Activated CD8-positive, alpha-beta memory T cell treated with anti-CD3 and anti-CD28 coated beads for 36 hours (primary cell): ENCODE measurements around the gene MED31. TPM values are rescaled to one million over a fixed set of nuclear protein-coding genes. Genes with fewer than 3 reads are reported as not detected.

Source experiments
- CTCF ChIA-PET: fragments of 350-600 bp; sonication (Branson Sonifier 250); formaldehyde crosslinking; loops from one replicate; lab custom pipeline; 2021; ENCODE audit warnings: antibody characterized with exemption; lab: Charles Lee
- POLR2A ChIA-PET: fragments of 350-600 bp; sonication (Branson Sonifier 250); formaldehyde crosslinking; loops from one replicate; lab custom pipeline; 2021; ENCODE audit warnings: antibody characterized with exemption; lab: Charles Lee
- total RNA-seq, 2 experiments: library from RNA; stranded (reverse); gene quantifications; one replicate each; pipeline ENCODE4 v1.2.3, GENCODE V29; 2021

The MED31 gene
- total RNA-seq, 2 experiments from 2014 or later, result 25.2 to 28.5 TPM

DNA sequence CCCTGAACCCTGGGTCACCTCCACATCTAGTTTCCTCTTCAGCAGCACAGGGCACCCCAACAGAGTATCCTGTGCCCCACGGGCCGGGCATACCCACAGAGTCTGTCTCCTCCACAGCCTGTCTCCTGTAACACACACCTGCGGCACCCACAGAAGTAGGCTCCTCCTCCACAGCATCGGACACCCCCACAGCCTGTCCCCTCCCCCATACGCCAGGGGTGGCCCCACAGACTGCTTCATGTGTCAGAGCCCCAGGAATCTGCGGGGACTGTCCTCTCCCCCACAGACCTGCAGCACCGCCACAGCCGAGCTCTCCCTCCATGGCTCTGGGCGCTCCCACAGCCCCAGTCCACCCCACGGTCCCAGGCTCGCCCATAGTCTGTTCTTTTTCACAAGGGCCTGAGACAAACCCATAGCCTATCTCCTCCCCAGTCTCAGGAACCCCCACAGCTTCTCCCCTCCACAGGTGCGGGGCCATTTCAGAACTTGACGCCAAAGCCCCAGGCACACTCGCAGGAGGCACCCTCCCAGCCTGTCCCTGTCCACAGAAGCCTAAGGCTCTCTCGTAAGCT lies 12.3 kb downstream of the MED31 start:
- CTCF ChIA-PET, result no interaction called here
- POLR2A ChIA-PET, result interaction anchor here (0.6 kb wide), 1 partner anchor 196 kb away, joined by 12 read pairs; no protein-coding TSS in a partner anchor

DNA sequence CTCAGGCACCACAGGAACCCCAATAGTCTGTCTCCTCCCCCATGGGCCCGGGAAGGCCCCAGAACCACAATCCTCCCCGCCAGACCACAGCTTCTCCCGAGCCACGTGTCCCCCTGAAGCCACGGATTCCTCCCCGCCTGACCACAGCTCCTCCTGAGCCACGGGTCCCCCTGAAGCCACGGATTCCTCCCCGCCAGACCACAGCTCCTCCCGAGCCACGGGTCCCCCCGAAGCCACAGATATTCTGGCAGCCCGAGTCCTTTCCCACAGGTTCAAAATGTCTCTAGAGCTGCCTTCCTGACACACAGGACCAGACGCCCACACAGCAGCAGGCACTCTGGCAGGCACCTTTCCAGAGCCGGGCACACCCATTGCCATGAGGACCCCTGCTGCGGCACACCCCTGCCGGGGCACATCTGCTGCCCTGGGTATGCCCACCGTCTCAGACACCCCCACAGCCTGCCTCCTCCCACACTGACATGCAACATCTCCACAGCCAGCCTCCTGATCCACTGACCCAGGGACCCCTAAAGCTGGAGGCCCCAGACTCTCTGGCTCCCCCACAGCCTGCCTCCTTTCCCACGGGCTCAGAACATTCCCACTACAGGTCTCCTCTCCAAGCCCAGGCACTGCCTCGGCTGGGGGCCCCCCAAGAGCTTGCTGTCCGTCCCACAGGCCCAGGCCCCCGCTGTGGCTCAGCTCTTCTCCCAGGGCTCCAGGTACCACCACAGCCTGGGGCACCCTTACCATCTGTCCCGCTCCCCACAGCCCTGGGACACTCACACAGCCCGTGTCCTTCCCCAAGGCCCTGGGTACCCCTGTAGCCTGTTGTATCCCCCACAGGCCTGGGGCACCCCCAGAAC lies 13.1 kb downstream of the MED31 start:
- POLR2A ChIA-PET, result no interaction called here
- CTCF ChIA-PET, result no interaction called here

DNA sequence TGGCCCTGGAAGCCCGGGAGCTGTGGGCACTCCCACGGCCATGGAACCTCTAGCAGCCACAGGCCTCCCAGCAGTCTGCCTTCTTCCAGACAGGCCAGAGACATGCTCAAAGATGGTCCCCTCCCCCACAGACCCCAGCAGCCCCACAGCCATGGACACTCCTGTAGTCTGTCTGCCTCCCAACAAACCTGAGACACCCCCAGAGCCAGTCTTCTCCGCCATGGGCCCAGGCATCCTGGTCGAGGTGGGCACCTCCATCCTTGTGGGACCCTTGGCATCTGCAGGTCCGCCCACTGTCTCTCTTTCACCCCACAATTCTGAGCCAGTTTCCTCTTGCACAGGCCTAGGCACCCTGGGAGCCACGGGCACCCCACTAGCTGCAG lies 14.0 kb downstream of the MED31 start:
- ChIA-PET POLR2A (no interaction called here), CTCF (no interaction called here)

DNA sequence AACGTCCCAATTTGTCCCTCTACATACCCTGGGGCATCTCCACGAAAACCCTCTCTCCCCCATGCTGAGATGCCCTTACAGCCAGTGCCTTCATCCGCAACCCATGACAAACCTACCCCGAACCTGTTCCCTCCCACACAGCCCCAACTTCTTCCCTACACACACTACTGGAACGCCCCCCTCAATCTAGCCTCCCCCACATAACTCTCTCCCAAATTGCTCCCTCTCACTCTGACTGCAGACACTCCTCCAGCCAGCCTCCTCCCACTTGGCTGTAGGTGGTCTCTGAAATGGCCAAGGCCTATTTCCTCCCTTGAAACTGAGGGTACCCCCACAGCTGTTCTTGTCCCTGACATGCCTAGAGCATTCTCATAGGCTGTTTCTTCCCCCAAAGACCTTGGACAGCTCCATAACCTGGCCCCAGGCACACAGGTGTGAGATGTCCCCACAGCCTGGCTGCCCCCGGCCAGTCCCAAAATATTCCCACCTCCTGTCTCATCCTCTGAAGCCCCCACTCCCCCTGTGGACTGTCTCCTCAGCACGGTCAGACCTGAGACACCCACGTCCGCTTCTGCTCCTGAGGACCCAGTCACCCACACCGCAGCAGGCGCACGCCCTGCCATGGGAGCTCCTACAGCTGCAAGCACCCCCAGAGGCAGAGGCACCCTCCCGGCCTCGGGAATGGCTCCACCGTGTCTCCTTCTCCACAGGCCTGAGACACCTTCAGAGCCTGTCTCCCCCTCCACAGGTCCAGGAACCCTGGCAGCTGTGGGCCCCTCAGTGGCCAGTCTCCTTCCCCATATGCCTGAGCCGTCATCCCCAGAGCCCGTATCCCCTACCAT lies 14.6 kb downstream of the MED31 start:
- ChIA-PET CTCF (no interaction called here), POLR2A (no interaction called here)

DNA sequence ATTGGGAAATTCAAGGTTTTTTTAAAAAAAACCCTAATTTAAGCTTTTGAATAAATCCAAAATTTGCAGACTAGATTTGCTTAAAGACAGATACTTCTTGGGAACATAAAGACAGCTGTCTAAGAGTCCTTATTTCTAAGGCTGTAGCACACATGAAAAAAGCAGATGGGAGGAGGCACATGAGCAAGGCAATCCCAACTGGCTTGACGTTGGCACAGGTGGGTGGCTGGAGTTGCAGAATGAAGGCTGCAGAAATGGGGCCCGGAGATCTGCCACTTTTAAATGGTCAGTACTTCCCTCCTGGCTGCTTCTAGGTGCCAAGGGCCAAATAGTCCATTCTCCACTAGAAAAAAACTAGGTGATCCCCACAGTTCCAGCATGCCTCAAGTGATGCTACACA lies 15.3 kb downstream of the MED31 start:
- ChIA-PET CTCF (no interaction called here), POLR2A (no interaction called here)

DNA sequence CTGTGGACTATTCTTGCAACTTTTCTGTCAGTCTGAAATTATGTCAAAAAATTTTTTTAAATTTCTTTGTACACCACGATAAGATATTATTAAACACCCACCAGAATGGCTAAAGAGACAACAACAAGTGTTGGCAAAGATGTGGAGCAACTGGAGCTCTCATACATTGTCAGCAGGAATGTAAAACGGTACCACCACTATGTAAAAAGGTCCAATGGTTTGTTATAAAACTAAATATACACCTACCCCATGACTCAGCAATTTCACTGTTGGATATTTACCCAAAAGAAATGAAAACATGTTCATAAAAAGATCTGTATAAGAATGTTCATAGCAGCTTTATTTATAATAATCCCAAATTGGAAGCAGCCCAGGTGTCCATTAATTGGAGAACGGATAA lies 18.1 kb downstream of the MED31 start:
- ChIA-PET POLR2A (no interaction called here), CTCF (no interaction called here)

DNA sequence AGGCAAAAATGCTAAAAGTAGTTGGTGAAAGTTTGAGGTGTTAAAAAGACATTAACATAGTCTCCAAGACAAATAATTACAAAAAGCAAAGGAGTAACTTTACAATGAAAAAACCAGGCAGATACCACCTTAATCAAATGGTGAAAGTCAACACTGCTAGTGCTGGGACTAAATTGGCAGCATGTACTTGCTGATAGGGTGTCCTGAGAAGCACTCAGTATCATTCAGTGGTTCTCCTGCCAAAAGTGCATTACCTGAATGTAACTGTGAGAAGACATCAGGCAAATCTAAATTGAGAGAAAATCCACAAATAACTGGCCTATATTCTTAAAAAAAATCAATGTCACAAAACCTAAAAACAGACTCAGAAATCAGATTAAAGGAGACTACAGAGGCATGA lies 18.9 kb downstream of the MED31 start:
- POLR2A ChIA-PET, result no interaction called here
- CTCF ChIA-PET, result no interaction called here

DNA sequence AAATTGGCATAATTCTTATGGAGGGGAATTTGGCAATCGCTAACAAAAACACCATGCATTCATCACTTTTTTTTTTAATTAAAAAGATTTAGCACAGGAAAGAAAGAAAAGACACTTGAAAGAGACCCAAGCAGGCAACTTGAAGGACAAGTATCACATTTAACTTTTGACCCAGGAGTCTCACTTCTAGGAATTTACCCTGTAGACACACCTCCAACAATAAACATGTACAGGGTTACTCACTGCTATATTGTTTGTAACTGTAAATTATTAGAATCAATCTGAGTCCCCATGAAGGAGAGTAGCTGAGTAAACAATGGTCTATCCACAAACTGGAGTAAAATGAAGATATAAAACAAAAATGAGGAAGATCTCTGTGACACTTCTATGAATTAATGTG lies 21.0 kb downstream of the MED31 start:
- ChIA-PET CTCF (no interaction called here), POLR2A (no interaction called here)

DNA sequence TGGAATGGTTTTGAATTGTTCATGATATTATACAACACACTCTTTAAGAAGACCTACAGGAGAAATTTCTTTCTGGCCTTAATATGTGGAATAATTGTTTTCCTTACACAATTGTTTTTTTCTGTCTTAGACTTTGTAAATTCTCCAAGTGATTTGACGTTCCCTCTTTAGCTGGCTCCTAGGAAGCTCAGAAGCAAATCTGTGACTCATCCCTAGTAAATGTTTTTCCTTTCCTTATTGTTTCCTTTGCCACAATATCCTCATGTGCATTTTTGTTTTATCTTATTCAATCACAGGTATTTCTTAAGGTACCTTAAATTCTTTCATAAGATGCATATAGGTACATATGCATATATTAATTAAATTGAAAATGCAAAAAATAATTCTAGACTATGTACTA lies 24.4 kb downstream of the MED31 start:
- CTCF ChIA-PET, result no interaction called here
- POLR2A ChIA-PET, result no interaction called here

DNA sequence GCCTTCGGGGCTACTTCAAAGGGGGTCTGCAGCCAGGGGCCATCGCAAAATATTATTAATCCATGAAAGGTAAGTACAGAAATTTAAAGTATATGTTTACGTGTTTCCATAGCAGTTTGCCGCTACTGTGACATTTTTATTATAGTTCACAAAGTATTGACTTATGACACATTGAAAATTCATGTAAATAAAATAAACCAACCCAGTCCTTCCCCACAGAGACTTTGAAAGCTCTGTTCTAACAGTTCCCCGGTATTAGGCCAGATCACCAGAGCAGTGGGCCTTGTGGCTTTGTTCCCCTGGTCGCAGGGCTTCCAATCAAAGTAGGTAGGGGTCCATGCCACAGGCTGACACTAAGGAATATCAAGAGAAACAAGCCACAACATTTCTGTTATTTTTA lies 24.8 kb downstream of the MED31 start:
- ChIA-PET POLR2A (no interaction called here), CTCF (no interaction called here)

DNA sequence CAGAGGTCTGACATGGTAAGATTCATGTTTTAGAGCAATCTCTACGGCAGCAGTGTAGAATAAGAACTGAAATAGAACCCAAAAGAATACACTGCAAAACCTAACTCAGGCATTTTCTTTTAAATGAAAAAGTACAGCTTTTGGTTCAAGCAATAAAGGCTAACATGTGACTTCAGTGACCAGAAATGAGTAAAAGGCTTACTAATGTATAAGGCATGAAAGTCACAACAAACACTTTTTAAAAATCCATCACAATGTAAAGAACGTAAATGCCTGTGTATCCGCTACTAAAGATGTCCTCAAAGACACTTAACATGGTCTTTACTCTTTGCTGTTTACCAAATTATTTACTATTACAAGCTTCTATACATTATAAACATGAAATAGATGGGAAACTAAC lies 27.5 kb downstream of the MED31 start:
- CTCF ChIA-PET, result interaction anchor here (1.0 kb wide), 1 partner anchor 16 kb away, joined by 3 read pairs; no protein-coding TSS in a partner anchor
- POLR2A ChIA-PET, result no interaction called here

DNA sequence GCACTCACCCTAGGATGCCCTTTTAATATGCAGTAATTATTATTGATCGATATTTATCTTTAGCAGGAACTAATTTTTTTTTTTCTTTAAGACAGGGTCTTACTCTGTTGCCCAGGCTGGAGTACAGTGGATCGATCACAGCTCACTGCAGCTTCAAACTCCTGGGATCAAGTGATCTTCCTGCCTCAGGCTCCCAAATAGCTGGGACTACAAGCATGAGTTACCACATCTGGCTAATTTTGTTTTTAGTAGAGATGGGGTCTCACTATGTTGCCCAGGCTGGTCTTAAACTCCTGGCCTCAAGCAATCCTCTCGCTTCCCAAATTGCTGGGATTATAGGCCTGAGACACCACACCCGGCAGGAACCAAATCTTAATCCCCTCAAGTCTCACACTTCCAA lies 40.2 kb downstream of the MED31 start:
- CTCF ChIA-PET, result no interaction called here
- POLR2A ChIA-PET, result no interaction called here

DNA sequence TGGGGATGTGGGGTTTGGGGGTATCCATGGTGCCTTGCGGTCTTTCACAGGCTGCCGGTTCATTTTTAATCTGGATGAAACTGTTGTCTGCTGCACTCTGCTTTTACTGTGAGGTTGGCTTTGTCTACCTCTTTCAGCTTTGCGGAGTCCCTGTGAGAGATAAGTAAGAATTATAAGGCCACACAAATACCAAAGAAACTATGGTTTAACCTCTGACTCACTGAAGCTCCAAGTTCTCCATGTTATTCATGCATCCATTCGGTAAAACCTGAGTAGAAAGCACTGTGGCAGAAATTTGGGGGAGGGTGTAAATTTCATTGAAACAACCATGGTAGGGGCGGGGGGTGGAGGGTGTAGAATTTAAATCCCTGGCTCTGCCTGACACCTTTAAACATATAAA lies 41.4 kb downstream of the MED31 start:
- CTCF ChIA-PET, result no interaction called here
- POLR2A ChIA-PET, result interaction anchor here (0.7 kb wide), 1 partner anchor 138 kb away, joined by 3 read pairs; no protein-coding TSS in a partner anchor

DNA sequence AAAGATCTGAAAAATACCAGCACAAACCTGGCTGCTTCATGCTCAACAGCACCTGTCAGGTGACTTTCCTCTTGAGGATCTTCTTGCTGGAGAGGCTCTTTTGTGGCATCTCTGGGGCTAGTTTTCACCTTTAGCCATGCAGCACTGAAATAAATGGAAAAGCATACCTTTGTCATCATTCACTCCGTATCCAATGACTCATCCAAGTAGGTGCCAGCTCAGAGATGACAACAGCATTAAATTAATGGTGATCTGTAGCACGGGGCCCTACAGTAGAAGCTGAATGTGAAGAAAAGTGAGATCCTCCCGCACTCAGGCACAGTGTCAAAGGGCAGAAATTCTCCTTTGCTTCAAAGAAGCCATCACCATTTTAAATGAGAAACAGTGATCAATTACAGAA lies 43.1 kb downstream of the MED31 start:
- ChIA-PET CTCF (interaction anchor here (1.3 kb wide), 1 partner anchor 16 kb away, joined by 3 read pairs; no protein-coding TSS in a partner anchor), POLR2A (no interaction called here)

DNA sequence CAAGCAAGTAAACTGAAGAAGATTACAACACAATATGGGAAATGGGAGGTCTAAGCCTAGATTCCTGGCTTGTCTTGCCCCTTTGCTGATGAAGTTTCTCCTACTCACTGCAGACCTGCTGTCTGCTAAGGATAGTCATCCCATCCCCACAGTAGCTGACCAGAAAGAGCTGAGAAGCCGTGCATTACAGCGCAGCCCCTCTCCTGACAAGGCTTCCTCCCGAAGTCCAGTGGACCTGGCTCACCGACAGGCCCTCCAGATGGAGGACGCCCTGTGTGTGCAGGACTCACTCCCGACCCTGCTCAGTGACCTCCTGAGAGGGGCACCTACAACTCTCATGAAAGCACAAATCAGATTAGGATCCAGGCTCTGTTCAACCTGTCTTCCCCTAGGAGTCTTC lies 46.3 kb downstream of the MED31 start:
- CTCF ChIA-PET, result no interaction called here
- POLR2A ChIA-PET, result no interaction called here

DNA sequence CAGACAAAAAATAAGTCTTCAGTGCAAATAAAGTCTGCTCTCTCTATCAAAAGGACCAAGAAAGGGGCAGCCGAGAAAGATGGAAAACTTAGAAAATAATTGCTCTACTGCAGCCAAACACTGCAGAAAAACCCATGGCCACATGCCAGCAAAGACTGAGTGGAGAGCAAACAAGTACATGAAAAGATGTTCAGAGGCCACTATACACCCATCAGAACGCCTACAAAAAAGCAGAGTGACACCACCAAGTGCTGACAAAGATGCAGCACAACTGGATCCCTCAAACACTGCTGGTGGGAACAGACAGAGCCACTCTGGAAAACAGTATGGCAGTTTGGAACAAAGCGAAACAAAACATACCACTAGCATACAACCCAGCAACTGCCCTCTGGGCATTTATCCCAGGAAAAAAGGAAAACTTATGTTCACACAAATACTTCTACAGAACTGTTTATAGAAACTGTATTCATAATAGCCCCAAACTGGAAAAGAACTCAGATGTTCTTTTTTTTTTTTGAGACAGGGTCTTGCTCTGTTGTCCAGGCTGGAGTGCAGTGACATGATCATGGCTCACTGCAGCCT lies 47.6 kb downstream of the MED31 start:
- POLR2A ChIA-PET, result no interaction called here
- CTCF ChIA-PET, result interaction anchor here (0.6 kb wide), 1 partner anchor 1039 kb away, joined by 4 read pairs; no protein-coding TSS in a partner anchor

DNA sequence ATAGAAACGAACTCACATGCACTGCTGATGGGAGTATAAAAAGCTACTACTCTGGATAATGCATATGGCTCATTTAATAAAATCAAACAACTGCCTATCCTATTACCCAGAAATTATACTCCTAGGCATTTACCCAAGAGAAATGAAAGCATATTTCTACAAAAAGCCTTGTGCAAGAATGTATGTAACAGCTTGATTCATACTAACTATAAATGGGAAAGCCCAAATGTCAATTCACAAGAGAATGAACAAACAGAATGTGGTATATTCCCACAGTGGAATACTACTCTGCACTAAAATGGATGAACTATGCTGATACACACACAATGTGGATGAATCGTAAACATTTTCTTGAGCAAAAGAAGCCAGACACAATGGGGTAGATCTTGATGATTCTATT lies 49.3 kb downstream of the MED31 start:
- ChIA-PET CTCF (no interaction called here), POLR2A (interaction anchor here (0.6 kb wide), 1 partner anchor 104 kb away, joined by 4 read pairs; no protein-coding TSS in a partner anchor)

DNA sequence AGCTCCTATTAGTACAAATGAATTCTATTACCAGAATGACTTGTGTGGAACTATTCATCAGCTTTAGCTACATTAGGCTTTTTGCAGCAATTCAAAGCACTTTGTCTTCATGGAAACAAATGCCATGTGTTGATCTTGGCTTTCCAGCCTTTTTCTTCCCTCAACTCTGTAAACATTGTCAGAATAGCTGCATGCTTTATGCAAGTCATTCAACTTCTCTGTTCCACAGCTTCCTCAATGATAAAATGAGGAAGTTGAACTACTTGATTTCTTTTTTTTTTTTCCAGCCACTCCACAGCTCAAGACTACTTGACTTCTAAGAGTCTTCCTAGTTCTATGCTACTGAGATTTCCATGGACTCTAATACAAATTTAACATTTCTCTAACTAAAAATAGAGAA lies 52.0 kb downstream of the MED31 start:
- POLR2A ChIA-PET, result no interaction called here
- CTCF ChIA-PET, result no interaction called here

DNA sequence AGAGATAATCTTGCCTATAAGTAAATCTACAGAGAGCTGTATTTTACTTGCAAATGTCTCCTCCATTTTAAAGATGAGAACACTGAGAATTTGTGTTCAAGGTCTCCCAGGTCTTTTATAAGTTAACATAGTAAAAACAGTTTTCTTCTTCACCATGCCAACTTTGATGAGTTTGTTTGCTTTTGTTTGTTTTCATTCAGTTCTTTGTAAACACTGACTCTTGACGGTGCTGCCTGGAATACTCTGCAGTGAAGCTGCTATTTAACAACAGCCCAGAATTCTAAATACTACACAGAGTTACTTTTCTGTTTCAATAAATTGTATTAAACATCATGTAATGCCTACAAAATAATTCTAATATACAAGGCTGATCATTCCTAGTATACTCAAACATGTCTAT lies 53.7 kb downstream of the MED31 start:
- POLR2A ChIA-PET, result no interaction called here
- CTCF ChIA-PET, result interaction anchor here (0.6 kb wide), 1 partner anchor 992 kb away, joined by 3 read pairs; no protein-coding TSS in a partner anchor

DNA sequence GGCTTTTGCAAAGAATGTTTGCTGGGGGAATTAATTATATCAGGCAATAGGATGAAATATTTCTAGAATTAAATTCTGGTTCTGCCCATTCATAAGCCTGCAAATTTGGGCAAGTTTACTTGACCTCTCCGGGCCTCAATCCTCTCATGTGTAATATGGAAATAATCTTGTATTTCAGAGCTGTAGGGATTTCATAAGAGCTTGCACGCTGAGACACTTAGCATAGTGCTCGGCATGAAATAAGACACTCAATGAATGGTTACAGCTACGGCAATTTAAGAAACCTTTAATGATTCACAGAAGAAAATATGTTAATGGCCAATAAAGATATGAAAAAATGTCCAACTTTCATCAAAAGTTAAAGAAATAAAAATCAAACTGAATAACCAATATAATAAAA lies 54.5 kb downstream of the MED31 start:
- CTCF ChIA-PET, result no interaction called here
- POLR2A ChIA-PET, result no interaction called here
